Neuronal stem cell (in vitro differentiated cells): ENCODE measurements around the gene ITGB1BP2. TPM values are rescaled to one million over a fixed set of nuclear protein-coding genes. Genes with fewer than 3 reads are reported as not detected.

Experiments used
- DNase-seq: peaks from one replicate; pipeline ENCODE4 v3.0.0-alpha.2; 2013; ENCODE audit warnings: low spot score
- H2AFZ ChIP-seq: one replicate; pipeline ENCODE4 v1.6.1; 2013; ENCODE audit warnings: mild to moderate bottlenecking, low read length, inconsistent platforms
- H2AK5ac ChIP-seq: 2 replicates; pipeline ENCODE4 v1.6.1; 2013; ENCODE audit warnings: low read depth, mild to moderate bottlenecking, inconsistent platforms, low read length, moderate library complexity, mixed read lengths
- H2BK120ac ChIP-seq: 2 replicates; pipeline ENCODE4 v1.6.1; 2013; ENCODE audit warnings: low read depth, mild to moderate bottlenecking, inconsistent platforms, low read length, moderate library complexity, mixed read lengths
- H2BK12ac ChIP-seq: one replicate; pipeline ENCODE4 v1.6.1; 2013; ENCODE audit warnings: low read length, inconsistent platforms
- H2BK15ac ChIP-seq: 2 replicates; pipeline ENCODE4 v1.6.1; 2013; ENCODE audit warnings: mild to moderate bottlenecking, low read length, inconsistent platforms, mixed read lengths
- H2BK5ac ChIP-seq: one replicate; pipeline ENCODE4 v1.6.1; 2013; ENCODE audit warnings: inconsistent platforms, mild to moderate bottlenecking, low read length, moderate library complexity
- H3K14ac ChIP-seq: one replicate; pipeline ENCODE4 v1.6.1; 2013; ENCODE audit warnings: low read length, inconsistent platforms
- H3K18ac ChIP-seq: 2 replicates; pipeline ENCODE4 v1.6.1; 2013; ENCODE audit warnings: low read length, inconsistent platforms
- H3K23ac ChIP-seq: 2 replicates; pipeline ENCODE4 v1.6.1; 2013; ENCODE audit warnings: low read depth, mild to moderate bottlenecking, mixed read lengths, low read length, inconsistent platforms; ENCODE audit not compliant: poor library complexity
- H3K27ac ChIP-seq: replicated peaks from 3 replicates; pipeline ENCODE4 v1.5.1; 2013; ENCODE audit warnings: low read length, inconsistent platforms
- H3K27me3 ChIP-seq, 3 experiments: 2 replicates each; pipeline ENCODE4 v1.6.1; 2013; ENCODE audit warnings: low read length in 3 of 3, mild to moderate bottlenecking in 2 of 3, inconsistent platforms in 1 of 3, low read depth in 1 of 3, mixed read lengths in 1 of 3, moderate library complexity in 1 of 3; ENCODE audit not compliant: control insufficient read depth in 3 of 3, insufficient read depth in 3 of 3
- H3K36me3 ChIP-seq, 2 donors: replicated peaks in 1 of 2; 2 replicates each; pipeline ENCODE4 v1.6.1; 2013; ENCODE audit warnings: low read length in 2 of 2; ENCODE audit not compliant: control insufficient read depth in 2 of 2, insufficient read depth in 2 of 2
- H3K4ac ChIP-seq: 2 replicates; pipeline ENCODE4 v1.6.1; 2013; ENCODE audit warnings: inconsistent platforms, mild to moderate bottlenecking, low read length, moderate library complexity
- H3K4me1 ChIP-seq, 2 donors: 1 replicate in 1 of 2; 2 replicates in 1 of 2; pipeline ENCODE4 v1.6.1; 2013; ENCODE audit warnings: low read length in 2 of 2, low read depth in 1 of 2; ENCODE audit not compliant: control insufficient read depth in 2 of 2, insufficient read depth in 1 of 2
- H3K4me2 ChIP-seq: one replicate; pipeline ENCODE4 v1.6.1; 2013; ENCODE audit warnings: mild to moderate bottlenecking, low read length, inconsistent platforms; ENCODE audit not compliant: insufficient read depth, poor library complexity, severe bottlenecking
- H3K4me3 ChIP-seq, 2 donors: 2 replicates each; pipeline ENCODE4 v1.5.1; 2013; ENCODE audit warnings: low read length in 2 of 2, mild to moderate bottlenecking in 2 of 2, inconsistent platforms in 1 of 2, moderate library complexity in 1 of 2
- H3K79me1 ChIP-seq: one replicate; pipeline ENCODE4 v1.6.1; 2013; ENCODE audit warnings: low read depth, mild to moderate bottlenecking, inconsistent platforms, low read length, moderate library complexity
- H3K9ac ChIP-seq: one replicate; pipeline ENCODE4 v1.6.1; 2013; ENCODE audit warnings: mild to moderate bottlenecking, low read depth, low read length, inconsistent platforms; ENCODE audit not compliant: poor library complexity
- H3K9me3 ChIP-seq, 2 donors: replicated peaks in 1 of 2; 2 replicates each; pipeline versions ENCODE3 to v1.6.1; 2013; ENCODE audit warnings: low read length in 2 of 2, mild to moderate bottlenecking in 2 of 2, inconsistent platforms in 1 of 2, low read depth in 1 of 2, mixed read lengths in 1 of 2, moderate library complexity in 1 of 2; ENCODE audit not compliant: control insufficient read depth in 2 of 2, insufficient read depth in 1 of 2
- H4K8ac ChIP-seq: one replicate; pipeline ENCODE4 v1.6.1; 2013; ENCODE audit warnings: low read depth, mild to moderate bottlenecking, inconsistent platforms, low read length, moderate library complexity
- H4K91ac ChIP-seq: one replicate; pipeline ENCODE4 v1.6.1; 2013; ENCODE audit warnings: low read length, low read depth, mild to moderate bottlenecking, inconsistent platforms; ENCODE audit not compliant: poor library complexity
- WGBS, 2 donors: extraction: QIAGEN DNeasy Blood & Tissue Kit; methylation state at CpG; one replicate each; pipeline ENCODE4 v1.1.7; 2013; ENCODE audit warnings: missing lambda C conversion rate in 2 of 2, mixed read lengths in 1 of 2; ENCODE audit not compliant: insufficient read length in 2 of 2, insufficient replicate concordance in 1 of 2; ENCODE audit errors: extremely low coverage in 2 of 2; 5-methylcytosine and 5-hydroxymethylcytosine counted together
- polyA plus RNA-seq, 2 experiments: library from polyadenylated mRNA; stranded (reverse); fragments of 200-250 nt; gene quantifications; one replicate each; pipeline ENCODE4 v1.2.3, GENCODE V29; 2013

Gene ITGB1BP2
- polyA plus RNA-seq (2013, experiment 1 of 2), result 0.68 TPM
- 0.96 TPM for polyA plus RNA-seq (2013, experiment 2 of 2)

- Histone ChIP-seq H3K79me1 (no peaks in the 10 kb centered on the region), H3K4ac (no peak within 1 kb of the TSS), H3K9me3 (no peaks in the 10 kb centered on the region), H3K36me3 (peaks cover 16 to 86% of the 10 kb centered on the region in 2 donors), H3K9ac (no peak within 1 kb of the TSS), H2AK5ac (no peak within 1 kb of the TSS), H3K23ac (no peak within 1 kb of the TSS), H2AFZ (no peak within 1 kb of the TSS), H2BK5ac (no peak within 1 kb of the TSS), H4K8ac (no peak within 1 kb of the TSS), H2BK12ac (no peak within 1 kb of the TSS), H4K91ac (no peak within 1 kb of the TSS), H2BK120ac (no peak within 1 kb of the TSS), H3K27ac (peak within 1 kb of the TSS; percentile 43), H2BK15ac (no peak within 1 kb of the TSS), H3K4me1 (no peaks in the 10 kb centered on the region), H3K14ac (no peak within 1 kb of the TSS), H3K4me3 (no peak within 1 kb of the TSS), H3K27me3 (no peaks in the 10 kb centered on the region), H3K18ac (no peak within 1 kb of the TSS), H3K4me2 (no peak within 1 kb of the TSS)
- no peak for DNase-seq
- no CpG with 5 or more reads among the region's 10 CpGs for WGBS, 2 donors
Measured at GRCh38 chrX:71301195-71301924, at the start of gene ITGB1BP2. TSS of gene ITGB1BP2 (plus strand) at chrX:71301750. CDS start at chrX:71301807, 57 bp downstream.

- no peak overlapping the region for H3K4ac ChIP-seq
- H3K4me2 ChIP-seq, result peak overlapping the region; percentile 56
- H3K4me1 ChIP-seq, result peaks cover 11 to 13% of the 10 kb centered on the region in 2 donors
- peak overlapping the region; percentile 75 to 80 for H3K4me3 ChIP-seq
- no peaks in the 10 kb centered on the region for H3K9me3 ChIP-seq
- H4K91ac ChIP-seq, result no peak overlapping the region
- no peak overlapping the region for H2AFZ ChIP-seq
- H2AK5ac ChIP-seq, result no peak overlapping the region
- no peak overlapping the region for H3K27ac ChIP-seq
- DNase-seq, result no peak
- H2BK15ac ChIP-seq, result no peak overlapping the region
- no peaks in the 10 kb centered on the region for H3K27me3 ChIP-seq
- H3K18ac ChIP-seq, result no peak overlapping the region
- no peak overlapping the region for H3K23ac ChIP-seq
- peaks cover 15% of the 10 kb centered on the region for H3K79me1 ChIP-seq
- no peak overlapping the region for H4K8ac ChIP-seq
- H3K9ac ChIP-seq, result no peak overlapping the region
- H2BK5ac ChIP-seq, result no peak overlapping the region
- no peak overlapping the region for H2BK12ac ChIP-seq
- H3K36me3 ChIP-seq, result peaks cover 31 to 53% of the 10 kb centered on the region in 2 donors
- no peak overlapping the region for H2BK120ac ChIP-seq
- 100% methylated on average over 1 of the region's 2 CpGs; no CpG with 5 or more reads in 1 of the 2 donors for WGBS, 2 donors
- H3K14ac ChIP-seq, result no peak overlapping the region
Measured at GRCh38 chrX:71252221-71252620, 49.3 kb upstream of the ITGB1BP2 start.

DNA sequence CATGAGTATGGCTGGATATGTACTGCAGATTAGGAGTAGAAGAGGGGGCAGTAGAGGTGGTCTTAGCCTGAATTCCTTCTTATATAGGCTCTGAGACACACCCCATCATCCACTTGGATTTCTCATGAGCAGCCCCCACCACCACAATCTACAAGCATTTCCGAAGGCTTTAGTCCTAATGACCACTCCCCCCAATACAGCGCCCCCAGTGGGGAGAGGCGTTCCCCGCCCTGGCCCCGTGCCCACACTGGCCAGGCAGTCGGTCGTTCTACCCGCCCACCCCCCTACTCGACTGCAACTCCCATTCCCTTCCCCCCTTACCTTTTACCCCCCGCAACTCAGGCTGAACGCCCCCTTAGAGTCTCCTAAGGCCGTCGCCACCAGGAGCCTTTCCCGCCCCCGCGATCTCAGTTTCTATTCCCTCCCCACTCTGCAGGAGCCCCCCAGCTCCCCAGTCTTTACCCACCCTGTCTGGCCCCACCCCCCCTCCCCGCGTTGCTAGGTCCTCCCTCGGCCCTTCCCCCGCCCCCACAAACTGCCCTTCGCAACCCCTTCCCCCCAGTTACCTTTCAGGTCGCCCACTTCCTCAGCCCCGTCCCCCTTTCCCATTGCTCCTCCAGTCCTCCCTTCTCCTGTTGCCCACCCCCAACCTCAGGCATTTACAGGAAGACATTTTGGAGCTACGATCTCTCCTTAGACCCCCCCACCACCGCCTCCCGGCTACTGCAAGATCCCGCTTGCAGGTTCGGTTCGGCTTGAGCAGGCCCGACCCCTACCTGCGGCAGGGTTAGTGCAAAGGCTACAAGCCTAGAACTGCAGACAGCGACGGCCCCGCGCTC, 48.1 kb upstream of the ITGB1BP2 start:
- WGBS, 2 donors, result no CpG with 5 or more reads among the region's 35 CpGs
- Histone ChIP-seq H3K23ac (no peak overlapping the region), H3K4ac (peak overlapping the region; percentile 53), H3K9ac (peak overlapping the region; percentile 90), H3K9me3 (no peaks in the 10 kb centered on the region), H4K8ac (no peak overlapping the region), H3K27ac (peak overlapping the region; percentile 82), H2BK120ac (no peak overlapping the region), H3K79me1 (peaks cover 15% of the 10 kb centered on the region), H3K36me3 (peaks cover 19 to 41% of the 10 kb centered on the region in 2 donors), H3K4me1 (peaks cover 11 to 13% of the 10 kb centered on the region in 2 donors), H3K4me2 (peak overlapping the region; percentile 54), H2BK5ac (peak overlapping the region; percentile 82), H3K4me3 (peak overlapping the region; percentile 75 to 93), H2AFZ (peak overlapping the region; percentile 45), H4K91ac (no peak overlapping the region), H3K14ac (no peak overlapping the region), H3K18ac (peak overlapping the region; percentile 87), H2BK12ac (peak overlapping the region; percentile 90), H2BK15ac (no peak overlapping the region), H2AK5ac (no peak overlapping the region), H3K27me3 (no peaks in the 10 kb centered on the region)
- DNase-seq, result peak; percentile 15
